ENCODE data around the gene ETV6.

The ETV6 gene

GRCh38 chr12:11812586-11813437 lies 163.3 kb downstream of the ETV6 start:
- DNase-seq, result no peak

GRCh38 chr12:11813438-11813813 lies 164.0 kb downstream of the ETV6 start:
- no peak for DNase-seq

- DNase-seq, result peak in 1 of 2 experiments; percentile 12
Observed at GRCh38 chr12:11814374-11814773, 164.9 kb downstream of the ETV6 start.

GRCh38 chr12:11815397-11815796 lies 165.9 kb downstream of the ETV6 start:
- DNase-seq, result no peak

- DNase-seq, result no peak
Observed at GRCh38 chr12:11819643-11820042, 170.2 kb downstream of the ETV6 start.

- DNase-seq, result no peak
Observed at GRCh38 chr12:11820476-11820875, 171.0 kb downstream of the ETV6 start.

GRCh38 chr12:11821386-11822080 lies 172.1 kb downstream of the ETV6 start:
- DNase-seq, result no peak

GRCh38 chr12:11822081-11822834 lies 172.8 kb downstream of the ETV6 start:
- peak; percentile 55 to 56 for DNase-seq

GRCh38 chr12:11823043-11823442 lies 173.6 kb downstream of the ETV6 start:
- DNase-seq, result no peak

GRCh38 chr12:11823593-11823992 lies 174.1 kb downstream of the ETV6 start:
- DNase-seq, result no peak

GRCh38 chr12:11824069-11824468 lies 174.6 kb downstream of the ETV6 start:
- no peak for DNase-seq

- DNase-seq, result no peak
Observed at GRCh38 chr12:11824736-11825135, 175.3 kb downstream of the ETV6 start.

GRCh38 chr12:11825278-11825677 lies 175.8 kb downstream of the ETV6 start:
- no peak for DNase-seq

- DNase-seq, result no peak
Observed at GRCh38 chr12:11826574-11826973, 177.1 kb downstream of the ETV6 start.

- no peak for DNase-seq
Observed at GRCh38 chr12:11827091-11828061, 177.9 kb downstream of the ETV6 start.

GRCh38 chr12:11829764-11830194 lies 180.3 kb downstream of the ETV6 start:
- DNase-seq, result no peak

- no peak for DNase-seq
Observed at GRCh38 chr12:11830307-11830801, 180.9 kb downstream of the ETV6 start.

GRCh38 chr12:11832093-11832492 lies 182.6 kb downstream of the ETV6 start:
- no peak for DNase-seq

- no peak for DNase-seq
Observed at GRCh38 chr12:11833174-11833895, 183.9 kb downstream of the ETV6 start.

- DNase-seq, result no peak
Observed at GRCh38 chr12:11834104-11834812, 184.8 kb downstream of the ETV6 start.

GRCh38 chr12:11834931-11835330 lies 185.5 kb downstream of the ETV6 start:
- no peak for DNase-seq

Measured in activated CD4-positive, alpha-beta T cell treated with anti-CD3 and anti-CD28 coated beads, Interleukin-2, amount 50 U/mL, for 4 hours (primary cell).